Femur (tissue), 1 donor: ENCODE data around the gene SFXN5.

ENCODE experiments used
- DNase-seq: peaks from one replicate; pipeline ENCODE4 v3.0.0-alpha.2; 2017

Gene SFXN5

DNA sequence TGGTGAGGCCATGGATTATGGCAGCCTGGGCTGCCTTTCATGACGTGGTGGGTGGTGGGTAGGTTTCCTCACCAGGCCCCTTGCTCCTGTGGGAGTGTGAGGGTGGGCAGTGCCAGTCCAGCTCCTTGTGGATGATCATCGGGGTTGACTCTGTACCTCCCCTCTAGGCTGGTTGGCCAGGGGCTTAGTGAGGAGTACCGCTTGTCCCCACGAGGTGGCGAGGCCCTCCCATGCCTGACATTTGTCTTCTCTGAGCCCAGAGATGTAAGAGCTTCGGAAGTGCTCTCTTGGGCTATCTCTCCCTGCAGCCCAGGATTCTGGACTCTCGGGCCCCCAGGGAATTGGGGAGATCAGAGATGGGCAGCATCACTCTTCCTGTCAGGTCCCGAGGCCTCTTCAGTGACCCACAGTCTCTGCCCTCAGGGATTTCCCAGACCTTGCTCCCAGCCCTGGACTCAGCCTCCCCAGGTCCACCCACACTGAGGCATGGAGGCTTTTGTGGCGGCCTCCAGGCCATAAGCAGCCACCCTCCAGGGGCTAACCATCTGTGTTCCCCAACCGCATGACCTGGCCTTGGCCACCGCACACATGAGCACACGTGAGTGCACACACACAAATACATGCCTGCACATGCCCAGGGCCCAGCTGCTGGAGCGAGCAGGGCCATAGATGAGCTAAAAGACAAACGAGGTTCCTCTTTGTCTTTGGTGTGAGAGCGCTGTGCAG, 177.8 kb downstream of the SFXN5 start:
- peak; percentile 64 for DNase-seq

- peak; percentile 74 for DNase-seq
These were observed 178.9 kb downstream of the SFXN5 start for GRCh38 chr2:72892506-72893173.
